H9 (cell line): ENCODE results near the gene LRP1. TPM values are rescaled to one million over a fixed set of nuclear protein-coding genes. Genes with fewer than 3 reads are reported as not detected.

Source experiments
- DNase-seq: peaks from one replicate; pipeline ENCODE4 v3.0.0-alpha.2; 2017
- H2AFZ ChIP-seq: one replicate; pipeline ENCODE4 v1.6.1; 2013; ENCODE audit warnings: mild to moderate bottlenecking, low read length, control low read depth, moderate library complexity
- H2AK5ac ChIP-seq: 2 replicates; pipeline ENCODE4 v1.6.1; 2013; ENCODE audit warnings: low read length, control low read depth, mixed read lengths; ENCODE audit not compliant: insufficient read length
- H2BK120ac ChIP-seq: one replicate; pipeline ENCODE4 v1.6.1; 2013; ENCODE audit warnings: low read depth, mild to moderate bottlenecking, low read length, control low read depth, inconsistent platforms; ENCODE audit not compliant: poor library complexity, severe bottlenecking
- H2BK12ac ChIP-seq: 2 replicates; pipeline ENCODE4 v1.6.1; 2013; ENCODE audit warnings: low read length, control low read depth, mixed read lengths, low read depth; ENCODE audit not compliant: insufficient read length
- H2BK15ac ChIP-seq: 2 replicates; pipeline ENCODE4 v1.6.1; 2013; ENCODE audit warnings: low read depth, low read length, control low read depth
- H2BK20ac ChIP-seq: one replicate; pipeline ENCODE4 v1.6.1; 2013; ENCODE audit warnings: low read depth, mild to moderate bottlenecking, low read length, control low read depth, inconsistent platforms; ENCODE audit not compliant: poor library complexity, severe bottlenecking
- H2BK5ac ChIP-seq: 2 replicates; pipeline ENCODE4 v1.6.1; 2013; ENCODE audit warnings: low read length, control low read depth, mixed read lengths; ENCODE audit not compliant: insufficient read length
- H3K14ac ChIP-seq: 2 replicates; pipeline ENCODE4 v1.6.1; 2013; ENCODE audit warnings: low read length, control low read depth; ENCODE audit not compliant: insufficient read depth
- H3K18ac ChIP-seq: 2 replicates; pipeline ENCODE4 v1.6.1; 2013; ENCODE audit warnings: low read depth, mild to moderate bottlenecking, mixed read lengths, low read length, control low read depth; ENCODE audit not compliant: insufficient read length
- H3K23ac ChIP-seq: 2 replicates; pipeline ENCODE4 v1.6.1; 2013; ENCODE audit warnings: low read length, control low read depth, mixed read lengths, low read depth; ENCODE audit not compliant: insufficient read length
- H3K23me2 ChIP-seq: 2 replicates; pipeline ENCODE4 v1.6.1; 2013; ENCODE audit warnings: low read depth, mild to moderate bottlenecking, mixed read lengths, low read length, control low read depth; ENCODE audit not compliant: insufficient read length, poor library complexity, severe bottlenecking
- H3K27ac ChIP-seq: 2 replicates; pipeline ENCODE4 v1.5.1; 2013; ENCODE audit warnings: low read length, control low read depth, mixed read lengths, low read depth; ENCODE audit not compliant: insufficient read length
- H3K27me3 ChIP-seq: 2 replicates; pipeline ENCODE4 v1.6.1; 2013; ENCODE audit warnings: low read length, control low read depth, inconsistent platforms; ENCODE audit not compliant: insufficient read depth
- H3K4ac ChIP-seq: 2 replicates; pipeline ENCODE4 v1.6.1; 2013; ENCODE audit warnings: low read depth, mild to moderate bottlenecking, control low read depth, inconsistent platforms, low read length, moderate library complexity
- H3K4me1 ChIP-seq: 2 replicates; pipeline ENCODE4 v1.6.1; 2013; ENCODE audit warnings: low read length, control low read depth, inconsistent platforms; ENCODE audit not compliant: insufficient read depth
- H3K4me2 ChIP-seq: 2 replicates; pipeline ENCODE4 v1.6.1; 2013; ENCODE audit warnings: low read length, control low read depth, mixed read lengths; ENCODE audit not compliant: insufficient read length, insufficient read depth
- H3K56ac ChIP-seq: 2 replicates; pipeline ENCODE4 v1.6.1; 2013; ENCODE audit warnings: low read depth, mild to moderate bottlenecking, mixed read lengths, low read length, control low read depth; ENCODE audit not compliant: insufficient read length
- H3K79me1 ChIP-seq: 2 replicates; pipeline ENCODE4 v1.6.1; 2013; ENCODE audit warnings: low read depth, mild to moderate bottlenecking, moderate library complexity, low read length, control low read depth, inconsistent platforms; ENCODE audit not compliant: insufficient read depth, poor library complexity, severe bottlenecking
- H3K79me2 ChIP-seq: 2 replicates; pipeline ENCODE4 v1.6.1; 2013; ENCODE audit warnings: low read length, control low read depth, inconsistent platforms; ENCODE audit not compliant: insufficient read depth
- H3K9ac ChIP-seq: 2 replicates; pipeline ENCODE4 v1.6.1; 2013; ENCODE audit warnings: low read length, control low read depth, mixed read lengths; ENCODE audit not compliant: insufficient read length; ENCODE audit errors: extremely low read depth
- H3K9me3 ChIP-seq: one replicate; pipeline ENCODE4 v1.6.1; 2013; ENCODE audit warnings: low read depth, low read length, inconsistent platforms; ENCODE audit not compliant: control insufficient read depth
- H3T11ph ChIP-seq: one replicate; pipeline ENCODE4 v1.6.1; 2013; ENCODE audit warnings: mild to moderate bottlenecking, low read length, control low read depth, inconsistent platforms
- H4K20me1 ChIP-seq: one replicate; pipeline ENCODE4 v1.6.1; 2013; ENCODE audit not compliant: control insufficient read depth, insufficient read length, insufficient read depth
- H4K5ac ChIP-seq: 2 replicates; pipeline ENCODE4 v1.6.1; 2013; ENCODE audit warnings: low read depth, mild to moderate bottlenecking, mixed read lengths, low read length, control low read depth; ENCODE audit not compliant: insufficient read length
- H4K8ac ChIP-seq: replicated peaks from 2 replicates; pipeline ENCODE4 v1.6.1; 2013; ENCODE audit warnings: low read length, control low read depth, mixed read lengths, low read depth; ENCODE audit not compliant: insufficient read length
- H4K91ac ChIP-seq: 2 replicates; pipeline ENCODE4 v1.6.1; 2013; ENCODE audit warnings: low read depth, mild to moderate bottlenecking, moderate library complexity, mixed read lengths, low read length, control low read depth; ENCODE audit not compliant: insufficient read length
- H3K27ac Mint-ChIP-seq, 3 experiments: 2 replicates in 2 of 3; 3 replicates in 1 of 3; pipeline ENCODE4 v1.8.0; 2020 to 2021; ENCODE audit warnings: mixed read lengths in 3 of 3, mild to moderate bottlenecking in 1 of 3, moderate library complexity in 1 of 3
- H3K27me3 Mint-ChIP-seq: 2 replicates; pipeline ENCODE4 v1.8.0; 2021; ENCODE audit warnings: low read depth, mild to moderate bottlenecking, moderate library complexity, mixed read lengths
- H3K36me3 Mint-ChIP-seq, 3 experiments: 2 replicates in 2 of 3; 3 replicates in 1 of 3; pipeline ENCODE4 v1.8.0; 2020 to 2021; ENCODE audit warnings: low read depth in 3 of 3, mixed read lengths in 3 of 3; ENCODE audit not compliant: insufficient read depth in 1 of 3
- H3K4me1 Mint-ChIP-seq, 2 experiments: 2 replicates each; pipeline ENCODE4 v1.8.0; 2020; ENCODE audit warnings: mixed read lengths in 2 of 2
- H3K4me3 Mint-ChIP-seq, 2 experiments: 2 replicates in 1 of 2; 3 replicates in 1 of 2; pipeline ENCODE4 v1.8.0; 2020 to 2021; ENCODE audit warnings: mild to moderate bottlenecking in 2 of 2, mixed read lengths in 2 of 2, moderate library complexity in 1 of 2
- H3K9me3 Mint-ChIP-seq, 2 experiments: 2 replicates in 1 of 2; 3 replicates in 1 of 2; pipeline ENCODE4 v1.8.0; 2020; ENCODE audit warnings: mild to moderate bottlenecking in 2 of 2, mixed read lengths in 2 of 2, moderate library complexity in 1 of 2
- CTCF ChIP-seq: fragments of 200-600 bp; sonication (generic); conservative IDR thresholded peaks from 3 replicates; pipeline ENCODE4 v1.8.0; 2021; ENCODE audit warnings: antibody characterized with exemption, mild to moderate bottlenecking
- WGBS: extraction: QIAGEN DNeasy Blood & Tissue Kit; methylation state at CpG from one replicate; pipeline ENCODE4 v1.1.7; 2013; ENCODE audit warnings: missing lambda C conversion rate, low lambda C conversion rate, mixed read lengths; ENCODE audit not compliant: insufficient read length; ENCODE audit errors: extremely low coverage; 5-methylcytosine and 5-hydroxymethylcytosine counted together
- total RNA-seq: library from RNA; stranded (reverse); gene quantifications from 2 replicates; pipeline ENCODE4 v1.2.1, GENCODE V29; 2021

LRP1 gene
- total RNA-seq, 1 experiment from 2014 or later, result 115 TPM

GRCh38 chr12:57080855-57081254, 47.4 kb upstream of the LRP1 start:
- TF ChIP-seq CTCF, result no peak
- H3K27me3 Mint-ChIP-seq, result no peaks in the 10 kb centered on the region
- H3K9ac ChIP-seq, result no peak overlapping the region
- no peak overlapping the region for H4K8ac ChIP-seq
- H3K23ac ChIP-seq, result no peak overlapping the region
- H3K36me3 Mint-ChIP-seq, result peaks cover 6 to 17% (median 13%) of the 10 kb centered on the region in 3 experiments; a peak in 6 of 7 replicates
- no peak overlapping the region for H3K56ac ChIP-seq
- no peak overlapping the region for H2BK12ac ChIP-seq
- no peak overlapping the region for H3T11ph ChIP-seq
- no peak overlapping the region for H3K27ac Mint-ChIP-seq
- H2BK120ac ChIP-seq, result no peak overlapping the region
- DNase-seq, result no peak
- H3K9me3 ChIP-seq, result no peaks in the 10 kb centered on the region
- H4K5ac ChIP-seq, result no peak overlapping the region
- H3K79me2 ChIP-seq, result no peaks in the 10 kb centered on the region
- H3K4me1 ChIP-seq, result no peaks in the 10 kb centered on the region
- no CpG with 5 or more reads among the region's 1 CpG for WGBS
- H3K4me3 Mint-ChIP-seq, result no peak overlapping the region; a peak in 1 of 5 replicates
- H3K9me3 Mint-ChIP-seq, result no peaks in the 10 kb centered on the region; a peak in 2 of 5 replicates
- H2AK5ac ChIP-seq, result no peak overlapping the region
- no peak overlapping the region for H3K18ac ChIP-seq
- no peak overlapping the region for H3K27ac ChIP-seq
- H3K4me2 ChIP-seq, result no peak overlapping the region
- no peak overlapping the region for H4K91ac ChIP-seq
- H3K4me1 Mint-ChIP-seq, result peaks cover 19 to 22% of the 10 kb centered on the region in 2 experiments
- H3K4ac ChIP-seq, result no peak overlapping the region
- no peaks in the 10 kb centered on the region for H3K79me1 ChIP-seq
- H2AFZ ChIP-seq, result no peak overlapping the region
- no peak overlapping the region for H2BK15ac ChIP-seq
- H3K27me3 ChIP-seq, result no peaks in the 10 kb centered on the region
- H3K23me2 ChIP-seq, result peaks cover 4% of the 10 kb centered on the region
- no peak overlapping the region for H2BK5ac ChIP-seq
- no peak overlapping the region for H2BK20ac ChIP-seq
- H3K14ac ChIP-seq, result no peak overlapping the region
- no peaks in the 10 kb centered on the region for H4K20me1 ChIP-seq
